Activated T-helper 2 cell treated with anti-CD3 and anti-CD28 coated beads, Interferon-gamma antibody, Interleukin-2, Interleukin-4, amounts not matched to agents 10 μg/mL and 5 μg/mL and 100 μg/mL, durations not matched to agents 14 hours and 24 hours and 36 hours (primary cell): ENCODE measurements around the gene AJUBA. TPM values are rescaled to one million over a fixed set of nuclear protein-coding genes. Genes with fewer than 3 reads are reported as not detected.

Experiments
- total RNA-seq: library from RNA; stranded (reverse); gene quantifications from 2 replicates; pipeline ENCODE4 v1.2.3, GENCODE V29; 2022

The AJUBA gene
- total RNA-seq, 1 donor from 2014 or later: 2.1 TPM

Other genes with a start within 250 kb of the AJUBA start
- 114 and 123 TPM in 2 replicates for gene OXA1L, start 215.9 kb downstream of the AJUBA start, total RNA-seq
- gene SLC7A7, start 167.1 kb downstream of the AJUBA start, total RNA-seq: 0.25 TPM in 1 of 2 replicates, not detected in the other
- gene MRPL52, start 152.7 kb downstream of the AJUBA start, total RNA-seq: 173 and 175 TPM in 2 replicates
- 2.6 and 2.7 TPM in 2 replicates for gene MMP14, start 146.0 kb downstream of the AJUBA start, total RNA-seq
- 38.9 and 40.5 TPM in 2 replicates for gene LRP10, start 110.8 kb downstream of the AJUBA start, total RNA-seq
- 0.28 and 0.30 TPM in 2 replicates for gene REM2, start 99.3 kb downstream of the AJUBA start, total RNA-seq
- 77.3 and 81.1 TPM in 2 replicates for gene RBM23, start 63.4 kb downstream of the AJUBA start, total RNA-seq
- 147 and 152 TPM in 2 replicates for gene PRMT5, start 53.2 kb downstream of the AJUBA start, total RNA-seq
- gene HAUS4, start 25.5 kb downstream of the AJUBA start, total RNA-seq: 63.5 and 65.5 TPM in 2 replicates
- 9.1 and 9.2 TPM in 2 replicates for gene C14orf93, start 27.6 kb upstream of the AJUBA start, total RNA-seq
- 124 and 134 TPM in 2 replicates for gene PSMB5, start 52.3 kb upstream of the AJUBA start, total RNA-seq
- gene PSMB11, start 59.7 kb upstream of the AJUBA start, total RNA-seq: not detected in 2 replicates
- gene CDH24, start 75.0 kb upstream of the AJUBA start, total RNA-seq: 1.4 and 2.1 TPM in 2 replicates
- 209 and 213 TPM in 2 replicates for gene ACIN1, start 112.6 kb upstream of the AJUBA start, total RNA-seq
- 57.7 and 65.2 TPM in 2 replicates for gene C14orf119, start 113.0 kb upstream of the AJUBA start, total RNA-seq
- not detected in 2 replicates for gene CIROP, start 122.4 kb upstream of the AJUBA start, total RNA-seq
- gene CEBPE, start 136.7 kb upstream of the AJUBA start, total RNA-seq: not detected in 2 replicates
- 5.3 and 5.4 TPM in 2 replicates for gene SLC7A8, start 201.1 kb upstream of the AJUBA start, total RNA-seq